ENCODE results near the gene DMD.
"Not testable (repeated sequence)": the region's sequence is repeated elsewhere in the genome, so short reads cannot be mapped to it uniquely, and the experiment has no call there.

Gene DMD

GRCh38 chrX:32851556-32851955, 359.8 kb downstream of the DMD start:
- no peak for DNase-seq (ENCODE audit: low spot score)

- DNase-seq (ENCODE audit: low spot score): no peak
These were observed 363.4 kb downstream of the DMD start for GRCh38 chrX:32847921-32848320.

GRCh38 chrX:32842053-32842452, 369.3 kb downstream of the DMD start:
- DNase-seq (ENCODE audit: low spot score): no peak

GRCh38 chrX:32839781-32840180, 371.6 kb downstream of the DMD start:
- DNase-seq (ENCODE audit: low spot score): no peak

GRCh38 chrX:32825009-32825408, 386.3 kb downstream of the DMD start:
- DNase-seq (ENCODE audit: low spot score): no peak

GRCh38 chrX:32804034-32804433, 407.3 kb downstream of the DMD start:
- no peak for DNase-seq (ENCODE audit: low spot score)

- no peak for DNase-seq (ENCODE audit: low spot score)
These were observed 412.4 kb downstream of the DMD start for GRCh38 chrX:32798990-32799389.

- no peak for DNase-seq (ENCODE audit: low spot score)
These were observed 422.4 kb downstream of the DMD start for GRCh38 chrX:32788936-32789335.

GRCh38 chrX:32780109-32780508, 431.2 kb downstream of the DMD start:
- DNase-seq (ENCODE audit: low spot score): no peak

- DNase-seq (ENCODE audit: low spot score): no peak
These were observed 432.4 kb downstream of the DMD start for GRCh38 chrX:32778965-32779364.

GRCh38 chrX:32774966-32775365, 436.4 kb downstream of the DMD start:
- DNase-seq (ENCODE audit: low spot score): no peak

GRCh38 chrX:32749070-32749469, 462.3 kb downstream of the DMD start:
- DNase-seq (ENCODE audit: low spot score): no peak

GRCh38 chrX:32745323-32745722, 466.0 kb downstream of the DMD start:
- no peak for DNase-seq (ENCODE audit: low spot score)

GRCh38 chrX:32744921-32745320, 466.4 kb downstream of the DMD start:
- no peak for DNase-seq (ENCODE audit: low spot score)

GRCh38 chrX:32741910-32742309, 469.4 kb downstream of the DMD start:
- no peak for DNase-seq (ENCODE audit: low spot score)

- DNase-seq (ENCODE audit: low spot score): no peak
These were observed 502.8 kb downstream of the DMD start for GRCh38 chrX:32708542-32708941.

GRCh38 chrX:32705385-32705784, 506.0 kb downstream of the DMD start:
- not testable (repeated sequence) for DNase-seq (ENCODE audit: low spot score)

- no peak for DNase-seq (ENCODE audit: low spot score)
These were observed 524.0 kb downstream of the DMD start for GRCh38 chrX:32687379-32687778.

- no peak for DNase-seq (ENCODE audit: low spot score)
These were observed 532.9 kb downstream of the DMD start for GRCh38 chrX:32678487-32678886.

GRCh38 chrX:32673193-32673592, 538.2 kb downstream of the DMD start:
- DNase-seq (ENCODE audit: low spot score): no peak

GRCh38 chrX:32662516-32662915, 548.8 kb downstream of the DMD start:
- DNase-seq (ENCODE audit: low spot score): no peak

GRCh38 chrX:32644476-32645245, 566.7 kb downstream of the DMD start:
- DNase-seq (ENCODE audit: low spot score): no peak

- DNase-seq (ENCODE audit: low spot score): no peak
These were observed 569.1 kb downstream of the DMD start for GRCh38 chrX:32642283-32642682.

GRCh38 chrX:32618154-32618553, 593.2 kb downstream of the DMD start:
- DNase-seq (ENCODE audit: low spot score): no peak

All from hematopoietic multipotent progenitor cell treated with erythropoietin and hydrocortisone succinate and interleukin-3 and kit ligand, for 15 days (in vitro differentiated cells).